ENCODE results near the gene POMT1. TPM values are rescaled to one million over a fixed set of nuclear protein-coding genes. Genes with fewer than 3 reads are reported as not detected.

POMT1 gene
- total and polyA plus RNA-seq, 2 donors (not counting 3 experiments of a cell fraction or from before 2014, with no cell fraction given), result 44.7 to 53.9 TPM

- POLR2A ChIA-PET, result no interaction called here
Observed at GRCh38 chr9:131566158-131566557, 63.4 kb downstream of the POMT1 start.

More at GRCh38 chr9:131566158-131566557, 63.4 kb downstream of the POMT1 start:
- Histone ChIP-seq H3K36me3 (ENCODE audit: control insufficient read depth in 2 of 2, extremely low read depth in 1 of 2, insufficient read depth in 2 of 2, low read length in 2 of 2) (peaks cover 0 to 2% of the 10 kb centered on the region in 2 experiments), H2AFZ (ENCODE audit: low read depth, low read length) (no peak overlapping the region), H3K9me1 (replicated peaks; ENCODE audit: control insufficient read depth, extremely low read depth, insufficient read depth, low read length) (no peaks in the 10 kb centered on the region), H4K20me1 (replicated peaks; ENCODE audit: control insufficient read depth, extremely low read depth, insufficient read depth, low read length) (no peaks in the 10 kb centered on the region), H3K9ac (replicated peaks; ENCODE audit: extremely low read depth, insufficient read depth, low read length) (no peak overlapping the region), H3K27ac (ENCODE audit: insufficient read depth, low read depth, low read length) (no peak overlapping the region), H3K79me2 (ENCODE audit: control insufficient read depth, insufficient read depth, low read length) (no peaks in the 10 kb centered on the region), H3K4me1 (ENCODE audit: control insufficient read depth, extremely low read depth, insufficient read depth, low read length) (no peaks in the 10 kb centered on the region), H3K4me2 (ENCODE audit: insufficient read depth, low read length) (no peak overlapping the region), H3K4me3 (replicated peaks in 1 of 3; ENCODE audit: insufficient read depth in 1 of 3, low read depth in 1 of 3, low read length in 3 of 3) (no peak overlapping the region), H3K9me3 (replicated peaks; ENCODE audit: control insufficient read depth, insufficient read depth, low read length) (no peaks in the 10 kb centered on the region), H3K27me3 (ENCODE audit: control insufficient read depth in 2 of 2, insufficient read depth in 2 of 2, low read length in 2 of 2) (no peaks in the 10 kb centered on the region)
- FAIRE-seq (no peak), DNase-seq (ENCODE audit: low read depth, low spot score) (no peak)
- CTCF ChIA-PET, result no interaction called here
- intact Hi-C loops (cut with micrococcal nuclease), result no loop called here
- no TSS peak for BruUV-seq (replicated peaks)
- dilution Hi-C loops (cut with MboI; ENCODE audit: extremely low pct_ligation_motif_present, low sequenced_read_pairs), result no loop called here
- TF ChIP-seq POLR2A (IDR thresholded peaks at IDR 0.05; ENCODE audit: low read depth, low read length) (no peak), JUN (IDR thresholded peaks at IDR 0.05; ENCODE audit: borderline replicate concordance, insufficient read depth, insufficient read length, low read depth) (no peak), MYC (IDR thresholded peaks at IDR 0.05; ENCODE audit: low read depth, low read length) (no peak), EZH2 (IDR thresholded peaks at IDR 0.05; ENCODE audit: borderline replicate concordance, low read depth, low read length, severe bottlenecking) (no peak), POLR2AphosphoS5 (IDR thresholded peaks at IDR 0.05; ENCODE audit: insufficient read depth, low read depth, low read length) (no peak), GATA2 (IDR thresholded peaks at IDR 0.05; ENCODE audit: insufficient read depth, insufficient read length, low read depth, low read length) (no peak), CTCF (IDR thresholded peaks at IDR 0.05; ENCODE audit: extremely low read depth in 1 of 2, insufficient read depth in 1 of 2, low read depth in 1 of 2, low read length in 2 of 2) (no peak), FOS (IDR thresholded peaks at IDR 0.05; ENCODE audit: borderline replicate concordance, insufficient read depth, low read length) (no peak), MAX (IDR thresholded peaks at IDR 0.05; ENCODE audit: insufficient read depth, insufficient read length) (no peak)
